Measurements from ENCODE around the gene TMEM115.

The TMEM115 gene

DNA sequence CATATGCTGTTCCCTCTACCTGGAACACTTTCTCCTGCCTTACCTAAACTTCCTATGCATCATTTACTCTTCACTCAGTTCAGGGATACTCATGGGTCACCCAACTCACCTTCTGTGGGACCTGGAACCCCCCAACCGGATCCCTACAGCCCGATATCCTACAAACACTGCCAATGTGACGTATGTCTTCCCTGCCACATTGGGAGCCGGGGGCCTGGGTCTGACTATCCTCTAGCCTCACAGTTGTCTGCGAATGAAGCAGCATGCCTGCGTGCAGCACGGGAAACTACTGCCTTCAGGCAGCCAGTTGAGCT lies 9.2 kb downstream of the TMEM115 start (continued):
- TF ChIP-seq, protein P1, sequence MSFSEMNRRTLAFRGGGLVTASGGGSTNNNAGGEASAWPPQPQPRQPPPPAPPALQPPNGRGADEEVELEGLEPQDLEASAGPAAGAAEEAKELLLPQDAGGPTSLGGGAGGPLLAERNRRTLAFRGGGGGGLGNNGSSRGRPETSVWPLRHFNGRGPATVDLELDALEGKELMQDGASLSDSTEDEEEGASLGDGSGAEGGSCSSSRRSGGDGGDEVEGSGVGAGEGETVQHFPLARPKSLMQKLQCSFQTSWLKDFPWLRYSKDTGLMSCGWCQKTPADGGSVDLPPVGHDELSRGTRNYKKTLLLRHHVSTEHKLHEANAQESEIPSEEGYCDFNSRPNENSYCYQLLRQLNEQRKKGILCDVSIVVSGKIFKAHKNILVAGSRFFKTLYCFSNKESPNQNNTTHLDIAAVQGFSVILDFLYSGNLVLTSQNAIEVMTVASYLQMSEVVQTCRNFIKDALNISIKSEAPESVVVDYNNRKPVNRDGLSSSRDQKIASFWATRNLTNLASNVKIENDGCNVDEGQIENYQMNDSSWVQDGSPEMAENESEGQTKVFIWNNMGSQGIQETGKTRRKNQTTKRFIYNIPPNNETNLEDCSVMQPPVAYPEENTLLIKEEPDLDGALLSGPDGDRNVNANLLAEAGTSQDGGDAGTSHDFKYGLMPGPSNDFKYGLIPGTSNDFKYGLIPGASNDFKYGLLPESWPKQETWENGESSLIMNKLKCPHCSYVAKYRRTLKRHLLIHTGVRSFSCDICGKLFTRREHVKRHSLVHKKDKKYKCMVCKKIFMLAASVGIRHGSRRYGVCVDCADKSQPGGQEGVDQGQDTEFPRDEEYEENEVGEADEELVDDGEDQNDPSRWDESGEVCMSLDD (tag by site-specific recombination; IDR thresholded peaks at IDR 0.05) = no peak

DNA sequence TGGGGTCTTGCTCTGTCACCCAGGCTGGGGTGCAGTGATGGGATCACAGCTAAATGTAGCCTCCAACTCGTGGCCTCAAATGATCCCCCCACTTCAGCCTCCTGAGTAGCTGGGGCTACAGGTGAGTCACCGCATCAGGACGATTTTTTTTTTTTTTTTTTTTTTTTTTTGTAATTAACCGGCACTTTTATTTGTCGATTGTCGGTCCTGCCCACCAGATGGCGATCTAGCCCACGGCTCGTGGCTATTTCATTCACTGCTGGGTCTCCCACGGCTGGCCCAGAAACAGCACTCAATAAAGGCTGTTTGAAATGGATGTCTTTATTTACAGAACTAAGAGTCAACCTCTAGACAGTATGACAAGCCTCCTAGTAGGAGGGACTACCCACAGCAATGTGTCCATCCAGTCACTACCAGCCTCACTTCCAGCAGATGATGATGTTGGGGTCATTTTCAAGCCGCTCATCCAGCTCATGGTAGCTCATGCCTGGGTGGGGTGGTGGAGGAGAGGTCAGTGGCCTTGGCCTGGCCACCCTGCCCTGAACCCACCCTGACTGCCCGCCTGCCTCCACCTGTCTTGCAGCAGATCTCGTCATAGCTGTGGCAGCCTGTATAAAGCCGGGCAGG lies 12.0 kb downstream of the TMEM115 start:
- POLR2A ChIA-PET = interaction anchor here (0.7 to 5.3 kb wide), 5 partner anchors 10 to 195 kb away, joined by 3 to 51 read pairs (median 5); partner anchors contain the start of gene TUSC2
- H3K36me3 ChIP-seq (ENCODE audit: control insufficient read depth in 2 of 2, insufficient read depth in 1 of 2, low read length in 2 of 2) = peaks cover 0 to 50% of the 10 kb centered on the region in 2 experiments; a peak in 1 of 3 replicates
- no peaks in the 10 kb centered on the region for H3K9me3 ChIP-seq (ENCODE audit: control insufficient read depth, insufficient read depth, low read depth, low read length)
- H3K4me3 ChIP-seq (ENCODE audit: low read depth, low read length) = no peak overlapping the region
- CTCF ChIA-PET = interaction anchor here (0.5 to 5.3 kb wide), 14 partner anchors 11 to 737 kb away, joined by 3 to 27 read pairs (median 3); partner anchors contain the start of gene CISH
- H3K27ac ChIP-seq (ENCODE audit: extremely low read depth, low read depth, low read length) = no peak overlapping the region
- peaks cover 4% of the 10 kb centered on the region; the same call in 1 of the 2 replicates for H3K4me1 ChIP-seq (ENCODE audit: control insufficient read depth, insufficient read depth, low read length)
- TF ChIP-seq KLF10 (tag by site-specific recombination; IDR thresholded peaks at IDR 0.05) (no peak), ZNF157 (tag by site-specific recombination; IDR thresholded peaks at IDR 0.05) (no peak), ZNF707 (tag by site-specific recombination; IDR thresholded peaks at IDR 0.05) (no peak), KLF16 (tag by site-specific recombination; IDR thresholded peaks at IDR 0.05) (no peak), KLF8 (tag by site-specific recombination; IDR thresholded peaks at IDR 0.05) (peak; percentile 64; the same call in 1 of the 2 replicates), ZNF133 (tag by site-specific recombination; IDR thresholded peaks at IDR 0.05) (no peak), SETDB1 (IDR thresholded peaks at IDR 0.05; ENCODE audit: insufficient read length, low read length) (no peak), ZNF776 (tag by site-specific recombination; IDR thresholded peaks at IDR 0.05; ENCODE audit: borderline replicate concordance) (no peak), HOXA7 (CRISPR knock-in tag; IDR thresholded peaks at IDR 0.05; ENCODE audit: borderline replicate concordance) (no peak), ZNF426 (tag by site-specific recombination; IDR thresholded peaks at IDR 0.05) (no peak), ZNF701 (tag by site-specific recombination; IDR thresholded peaks at IDR 0.05) (no peak), ZSCAN23 (tag by site-specific recombination; IDR thresholded peaks at IDR 0.05) (no peak), FEZF1 (tag by site-specific recombination; IDR thresholded peaks at IDR 0.05) (no peak), ZBTB20 (tag by site-specific recombination; IDR thresholded peaks at IDR 0.05) (0 out of 2 replicates have a peak, but pooled peaks have one; percentile 16), ZNF560 (tag by site-specific recombination; IDR thresholded peaks at IDR 0.05; ENCODE audit: borderline replicate concordance) (no peak)
- TF ChIP-seq, protein P2, sequence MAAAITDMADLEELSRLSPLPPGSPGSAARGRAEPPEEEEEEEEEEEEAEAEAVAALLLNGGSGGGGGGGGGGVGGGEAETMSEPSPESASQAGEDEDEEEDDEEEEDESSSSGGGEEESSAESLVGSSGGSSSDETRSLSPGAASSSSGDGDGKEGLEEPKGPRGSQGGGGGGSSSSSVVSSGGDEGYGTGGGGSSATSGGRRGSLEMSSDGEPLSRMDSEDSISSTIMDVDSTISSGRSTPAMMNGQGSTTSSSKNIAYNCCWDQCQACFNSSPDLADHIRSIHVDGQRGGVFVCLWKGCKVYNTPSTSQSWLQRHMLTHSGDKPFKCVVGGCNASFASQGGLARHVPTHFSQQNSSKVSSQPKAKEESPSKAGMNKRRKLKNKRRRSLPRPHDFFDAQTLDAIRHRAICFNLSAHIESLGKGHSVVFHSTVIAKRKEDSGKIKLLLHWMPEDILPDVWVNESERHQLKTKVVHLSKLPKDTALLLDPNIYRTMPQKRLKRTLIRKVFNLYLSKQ (tag by site-specific recombination; IDR thresholded peaks at IDR 0.05; ENCODE audit: borderline replicate concordance) = no peak
- TF ChIP-seq, protein P3, sequence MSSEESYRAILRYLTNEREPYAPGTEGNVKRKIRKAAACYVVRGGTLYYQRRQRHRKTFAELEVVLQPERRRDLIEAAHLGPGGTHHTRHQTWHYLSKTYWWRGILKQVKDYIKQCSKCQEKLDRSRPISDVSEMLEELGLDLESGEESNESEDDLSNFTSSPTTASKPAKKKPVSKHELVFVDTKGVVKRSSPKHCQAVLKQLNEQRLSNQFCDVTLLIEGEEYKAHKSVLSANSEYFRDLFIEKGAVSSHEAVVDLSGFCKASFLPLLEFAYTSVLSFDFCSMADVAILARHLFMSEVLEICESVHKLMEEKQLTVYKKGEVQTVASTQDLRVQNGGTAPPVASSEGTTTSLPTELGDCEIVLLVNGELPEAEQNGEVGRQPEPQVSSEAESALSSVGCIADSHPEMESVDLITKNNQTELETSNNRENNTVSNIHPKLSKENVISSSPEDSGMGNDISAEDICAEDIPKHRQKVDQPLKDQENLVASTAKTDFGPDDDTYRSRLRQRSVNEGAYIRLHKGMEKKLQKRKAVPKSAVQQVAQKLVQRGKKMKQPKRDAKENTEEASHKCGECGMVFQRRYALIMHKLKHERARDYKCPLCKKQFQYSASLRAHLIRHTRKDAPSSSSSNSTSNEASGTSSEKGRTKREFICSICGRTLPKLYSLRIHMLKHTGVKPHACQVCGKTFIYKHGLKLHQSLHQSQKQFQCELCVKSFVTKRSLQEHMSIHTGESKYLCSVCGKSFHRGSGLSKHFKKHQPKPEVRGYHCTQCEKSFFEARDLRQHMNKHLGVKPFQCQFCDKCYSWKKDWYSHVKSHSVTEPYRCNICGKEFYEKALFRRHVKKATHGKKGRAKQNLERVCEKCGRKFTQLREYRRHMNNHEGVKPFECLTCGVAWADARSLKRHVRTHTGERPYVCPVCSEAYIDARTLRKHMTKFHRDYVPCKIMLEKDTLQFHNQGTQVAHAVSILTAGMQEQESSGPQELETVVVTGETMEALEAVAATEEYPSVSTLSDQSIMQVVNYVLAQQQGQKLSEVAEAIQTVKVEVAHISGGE (tag by site-specific recombination; conservative IDR thresholded peaks at IDR 0.05; ENCODE audit: low read depth) = no peak
- TF ChIP-seq, protein P1 (tag by site-specific recombination; IDR thresholded peaks at IDR 0.05) = no peak
- TF ChIP-seq, protein P4, sequence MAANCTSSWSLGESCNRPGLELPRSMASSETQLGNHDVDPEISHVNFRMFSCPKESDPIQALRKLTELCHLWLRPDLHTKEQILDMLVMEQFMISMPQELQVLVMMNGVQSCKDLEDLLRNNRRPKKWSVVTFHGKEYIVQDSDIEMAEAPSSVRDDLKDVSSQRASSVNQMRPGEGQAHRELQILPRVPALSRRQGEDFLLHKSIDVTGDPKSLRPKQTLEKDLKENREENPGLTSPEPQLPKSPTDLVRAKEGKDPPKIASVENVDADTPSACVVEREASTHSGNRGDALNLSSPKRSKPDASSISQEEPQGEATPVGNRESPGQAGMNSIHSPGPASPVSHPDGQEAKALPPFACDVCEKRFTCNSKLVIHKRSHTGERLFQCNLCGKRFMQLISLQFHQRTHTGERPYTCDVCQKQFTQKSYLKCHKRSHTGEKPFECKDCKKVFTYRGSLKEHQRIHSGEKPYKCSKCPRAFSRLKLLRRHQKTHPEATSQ (tag by site-specific recombination; IDR thresholded peaks at IDR 0.05) = no peak
- TF ChIP-seq, protein P5, sequence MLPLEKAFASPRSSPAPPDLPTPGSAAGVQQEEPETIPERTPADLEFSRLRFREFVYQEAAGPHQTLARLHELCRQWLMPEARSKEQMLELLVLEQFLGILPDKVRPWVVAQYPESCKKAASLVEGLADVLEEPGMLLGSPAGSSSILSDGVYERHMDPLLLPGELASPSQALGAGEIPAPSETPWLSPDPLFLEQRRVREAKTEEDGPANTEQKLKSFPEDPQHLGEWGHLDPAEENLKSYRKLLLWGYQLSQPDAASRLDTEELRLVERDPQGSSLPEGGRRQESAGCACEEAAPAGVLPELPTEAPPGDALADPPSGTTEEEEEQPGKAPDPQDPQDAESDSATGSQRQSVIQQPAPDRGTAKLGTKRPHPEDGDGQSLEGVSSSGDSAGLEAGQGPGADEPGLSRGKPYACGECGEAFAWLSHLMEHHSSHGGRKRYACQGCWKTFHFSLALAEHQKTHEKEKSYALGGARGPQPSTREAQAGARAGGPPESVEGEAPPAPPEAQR (tag by site-specific recombination; IDR thresholded peaks at IDR 0.05) = no peak
- TF ChIP-seq, protein P6, sequence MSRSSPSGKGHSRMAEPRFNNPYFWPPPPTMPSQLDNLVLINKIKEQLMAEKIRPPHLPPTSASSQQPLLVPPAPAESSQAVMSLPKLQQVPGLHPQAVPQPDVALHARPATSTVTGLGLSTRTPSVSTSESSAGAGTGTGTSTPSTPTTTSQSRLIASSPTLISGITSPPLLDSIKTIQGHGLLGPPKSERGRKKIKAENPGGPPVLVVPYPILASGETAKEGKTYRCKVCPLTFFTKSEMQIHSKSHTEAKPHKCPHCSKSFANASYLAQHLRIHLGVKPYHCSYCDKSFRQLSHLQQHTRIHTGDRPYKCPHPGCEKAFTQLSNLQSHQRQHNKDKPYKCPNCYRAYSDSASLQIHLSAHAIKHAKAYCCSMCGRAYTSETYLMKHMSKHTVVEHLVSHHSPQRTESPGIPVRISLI (tag by site-specific recombination; IDR thresholded peaks at IDR 0.05) = peak; percentile 98

Data from HEK293 (cell line).